IPS-15b (cell line): Measurements from ENCODE around the gene NYAP1.
"Not testable (repeated sequence)": the region's sequence is repeated elsewhere in the genome, so short reads cannot be mapped to it uniquely, and the experiment has no call there.

Source experiments
- H3K27me3 ChIP-seq: one replicate; pipeline ENCODE4 v1.6.1; 2013; ENCODE audit warnings: low read length; ENCODE audit not compliant: control insufficient read depth, insufficient read depth
- H3K36me3 ChIP-seq: one replicate; pipeline ENCODE4 v1.6.1; 2013; ENCODE audit warnings: low read length; ENCODE audit not compliant: control insufficient read depth, insufficient read depth
- H3K4me1 ChIP-seq: one replicate; pipeline ENCODE4 v1.6.1; 2013; ENCODE audit warnings: mild to moderate bottlenecking, low read length; ENCODE audit not compliant: control insufficient read depth, insufficient read depth
- H3K4me3 ChIP-seq: one replicate; pipeline ENCODE4 v1.5.1; 2013; ENCODE audit warnings: low read depth, low read length
- H3K9ac ChIP-seq: one replicate; pipeline ENCODE4 v1.6.1; 2013; ENCODE audit warnings: low read depth, mild to moderate bottlenecking, low read length
- H3K9me3 ChIP-seq: one replicate; pipeline ENCODE4 v1.6.1; 2013; ENCODE audit warnings: mild to moderate bottlenecking, low read length; ENCODE audit not compliant: control insufficient read depth, insufficient read depth

NYAP1 gene

GRCh38 chr7:100523192-100523591 is 39.5 kb downstream of the NYAP1 start:
- not testable (repeated sequence) for H3K9ac ChIP-seq, H3K9me3 ChIP-seq, H3K36me3 ChIP-seq, H3K27me3 ChIP-seq, H3K4me1 ChIP-seq, H3K4me3 ChIP-seq

GRCh38 chr7:100528108-100528866 is 44.6 kb downstream of the NYAP1 start:
- not testable (repeated sequence) for H3K4me3 ChIP-seq, H3K27me3 ChIP-seq, H3K9ac ChIP-seq

DNA sequence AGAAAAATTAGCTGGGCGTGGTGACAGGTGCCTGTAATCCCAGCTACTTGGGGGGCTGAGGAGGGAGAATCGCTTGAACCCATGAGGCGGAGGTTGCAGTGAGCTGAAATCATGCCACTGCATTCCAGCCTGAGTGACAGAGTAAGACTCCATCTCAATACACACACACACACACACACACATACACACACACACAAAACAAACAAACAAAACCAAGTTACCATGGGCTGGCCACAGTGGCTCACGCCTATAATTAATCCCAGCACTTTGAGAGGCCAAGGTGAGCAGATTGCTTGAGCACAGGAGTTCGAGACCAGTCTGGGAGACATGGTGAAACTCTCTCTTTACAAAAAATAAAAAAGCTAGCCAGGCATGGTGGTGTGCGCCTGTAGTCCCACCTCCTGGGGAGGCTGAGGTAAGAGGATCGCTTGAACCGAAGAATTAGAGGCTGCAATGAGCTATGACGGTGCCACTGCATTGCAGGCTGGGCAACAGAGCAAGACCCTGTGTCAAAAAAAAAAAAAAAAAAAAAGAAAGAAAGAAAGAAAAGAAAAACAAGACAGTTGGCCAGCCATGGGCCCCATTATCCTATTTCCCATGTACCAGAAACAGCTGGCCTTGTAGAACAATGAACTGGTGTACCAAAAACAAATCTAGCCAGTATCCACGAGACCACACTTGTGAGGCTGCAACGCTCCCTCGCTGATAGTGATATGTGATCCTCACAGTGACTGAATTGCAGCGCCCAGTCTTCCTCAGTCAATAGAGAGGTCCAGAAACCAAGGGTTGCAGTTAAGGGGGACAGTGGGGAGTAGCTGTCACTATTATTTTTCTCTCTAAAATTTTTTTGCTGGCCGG is 48.7 kb downstream of the NYAP1 start:
- H3K9ac ChIP-seq, result no peak overlapping the region
- H3K27me3 ChIP-seq, result no peaks in the 10 kb centered on the region
- no peaks in the 10 kb centered on the region for H3K9me3 ChIP-seq
- H3K4me1 ChIP-seq, result no peaks in the 10 kb centered on the region
- no peak overlapping the region for H3K4me3 ChIP-seq
- no peaks in the 10 kb centered on the region for H3K36me3 ChIP-seq

More at GRCh38 chr7:100528108-100528866, 44.6 kb downstream of the NYAP1 start:
- not testable (repeated sequence) for H3K9me3 ChIP-seq, H3K4me1 ChIP-seq, H3K36me3 ChIP-seq

- not testable (repeated sequence) for H3K9ac ChIP-seq, H3K4me1 ChIP-seq, H3K9me3 ChIP-seq, H3K27me3 ChIP-seq, H3K4me3 ChIP-seq, H3K36me3 ChIP-seq
Observed at GRCh38 chr7:100535982-100536381, 52.3 kb downstream of the NYAP1 start.

GRCh38 chr7:100536695-100537094 is 53.0 kb downstream of the NYAP1 start:
- H3K27me3 ChIP-seq, H3K9ac ChIP-seq, H3K4me3 ChIP-seq, H3K9me3 ChIP-seq, H3K36me3 ChIP-seq: not testable (repeated sequence)
- peaks cover 12% of the 10 kb centered on the region for H3K4me1 ChIP-seq

DNA sequence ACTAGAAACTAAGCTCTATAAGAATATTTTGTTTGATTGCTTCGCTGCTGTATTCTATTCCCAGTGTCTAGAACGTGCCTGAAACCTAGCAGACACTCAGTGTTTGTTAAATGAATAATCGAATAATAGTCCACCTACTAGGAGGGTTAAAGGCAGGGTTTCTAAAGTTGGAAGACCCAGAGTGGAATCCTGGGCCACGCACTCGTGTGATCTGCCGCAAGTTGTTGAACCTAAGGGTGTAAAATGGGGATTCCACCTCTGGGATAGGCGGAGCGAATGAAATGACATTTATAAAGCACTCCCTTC is 54.6 kb downstream of the NYAP1 start:
- Histone ChIP-seq H3K4me1 (peaks cover 19% of the 10 kb centered on the region), H3K9me3 (no peaks in the 10 kb centered on the region), H3K4me3 (peak overlapping the region; percentile 93), H3K36me3 (no peaks in the 10 kb centered on the region), H3K9ac (no peak overlapping the region), H3K27me3 (peaks cover 6% of the 10 kb centered on the region)

GRCh38 chr7:100538654-100539435 is 55.1 kb downstream of the NYAP1 start, which contains the start of gene AGFG2:
Gene AGFG2 (plus strand): TSS chr7:100539203. CDS start chr7:100539347, 144 bp downstream.
- H3K4me3 ChIP-seq, result peak within 1 kb of the TSS; percentile 93
- H3K9me3 ChIP-seq, result no peaks in the 10 kb centered on the region
- peaks cover 24% of the 10 kb centered on the region for H3K4me1 ChIP-seq
- no peak within 1 kb of the TSS for H3K9ac ChIP-seq
- no peaks in the 10 kb centered on the region for H3K36me3 ChIP-seq
- H3K27me3 ChIP-seq, result peaks cover 6% of the 10 kb centered on the region

DNA sequence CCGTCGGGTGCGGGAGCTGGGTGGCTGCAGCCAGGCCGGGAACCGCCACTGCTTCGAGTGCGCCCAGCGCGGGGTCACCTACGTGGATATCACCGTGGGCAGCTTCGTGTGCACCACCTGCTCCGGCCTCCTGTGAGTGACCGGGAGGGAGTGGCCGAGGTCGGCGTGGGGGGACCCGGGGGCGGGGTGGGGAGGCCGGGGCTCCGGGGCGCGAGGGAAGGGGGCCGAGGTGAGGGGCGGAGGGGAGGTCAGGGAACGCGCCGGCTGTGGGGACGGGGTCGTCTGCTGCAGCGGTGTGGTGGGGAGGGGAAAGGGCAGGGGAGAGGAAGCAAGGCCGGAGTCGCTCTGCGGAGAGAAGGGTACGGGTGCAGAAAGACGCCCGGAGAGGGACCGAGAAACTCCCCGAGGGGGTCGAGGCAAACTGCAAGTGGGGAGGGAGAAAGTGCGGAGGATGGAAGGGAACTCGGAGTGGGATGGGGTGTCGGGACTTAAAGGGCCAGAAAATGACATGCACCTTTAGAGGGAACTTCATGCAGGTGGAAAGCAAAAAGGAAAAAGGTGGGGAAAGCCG is 55.8 kb downstream of the NYAP1 start:
- Histone ChIP-seq H3K4me1 (peaks cover 25% of the 10 kb centered on the region), H3K4me3 (peak overlapping the region; percentile 79), H3K27me3 (peaks cover 6% of the 10 kb centered on the region), H3K9ac (no peak overlapping the region), H3K36me3 (no peaks in the 10 kb centered on the region), H3K9me3 (no peaks in the 10 kb centered on the region)

DNA sequence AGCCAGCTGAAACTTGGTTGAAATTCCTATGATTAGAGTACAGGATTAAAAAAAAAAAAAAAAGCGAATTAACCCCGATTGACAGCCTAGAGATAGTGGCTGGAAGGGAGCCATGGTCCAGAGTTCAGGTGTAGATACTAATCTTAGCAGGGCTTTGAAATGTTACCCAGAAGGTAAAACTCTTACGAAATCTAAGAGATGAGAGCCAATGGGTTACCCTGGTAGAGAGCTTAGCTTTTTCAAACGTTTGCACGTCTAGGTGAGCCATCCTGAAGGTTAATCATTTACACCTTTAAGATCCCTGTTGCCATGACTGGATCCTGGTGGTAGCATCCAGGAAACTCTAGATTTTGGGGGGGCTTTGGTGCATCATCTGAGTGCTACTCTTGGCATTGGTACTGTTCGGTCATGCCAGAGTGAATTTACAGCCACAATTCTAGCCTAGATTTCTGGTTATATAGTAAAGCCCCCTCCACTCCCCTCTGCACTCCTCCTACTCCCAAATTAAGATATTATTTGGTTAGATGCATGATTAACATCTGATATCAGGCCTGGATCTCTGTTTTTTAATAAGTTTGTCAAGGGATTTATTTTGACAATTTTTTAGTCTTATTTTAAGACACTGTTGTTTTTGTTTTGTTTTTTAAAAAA is 56.5 kb downstream of the NYAP1 start:
- H3K9ac ChIP-seq, result no peak overlapping the region

GRCh38 chr7:100541309-100541708 is 57.6 kb downstream of the NYAP1 start:
- not testable (repeated sequence) for H3K9ac ChIP-seq, H3K27me3 ChIP-seq, H3K36me3 ChIP-seq, H3K4me3 ChIP-seq, H3K9me3 ChIP-seq
- peaks cover 37% of the 10 kb centered on the region for H3K4me1 ChIP-seq

More for the DNA sequence above, 56.5 kb downstream of the NYAP1 start:
- Histone ChIP-seq H3K4me1 (peaks cover 30% of the 10 kb centered on the region), H3K4me3 (peak overlapping the region; percentile 79), H3K36me3 (no peaks in the 10 kb centered on the region), H3K9me3 (no peaks in the 10 kb centered on the region), H3K27me3 (peaks cover 6% of the 10 kb centered on the region)

DNA sequence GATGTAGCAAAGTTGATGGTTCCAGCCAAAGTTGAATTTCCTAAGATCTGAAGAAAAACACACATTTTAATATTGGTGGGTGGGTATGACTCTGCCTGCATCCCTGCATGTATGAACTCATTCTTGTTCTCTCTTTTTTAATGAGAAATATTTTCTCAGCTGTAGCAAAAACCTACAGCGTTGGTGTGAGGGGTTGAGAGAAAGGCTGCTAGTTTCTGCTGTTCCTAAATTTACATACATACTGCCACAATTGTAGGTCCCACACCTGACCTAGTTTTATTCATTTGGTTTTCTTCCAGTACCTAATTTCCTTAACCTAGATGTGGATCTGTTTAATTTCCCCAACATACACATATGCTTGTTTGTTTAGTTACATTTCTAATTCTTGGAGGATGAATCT is 59.9 kb downstream of the NYAP1 start:
- Histone ChIP-seq H3K4me1 (peaks cover 37% of the 10 kb centered on the region), H3K36me3 (no peaks in the 10 kb centered on the region), H3K27me3 (peaks cover 6% of the 10 kb centered on the region), H3K4me3 (no peak overlapping the region), H3K9me3 (no peaks in the 10 kb centered on the region), H3K9ac (no peak overlapping the region)
